SU-DHL-6 (cell line): ENCODE data around the gene RASGRF2.

ENCODE experiments used
- EZH2phosphoT487 ChIP-seq: fragments of 200-600 bp; sonication (generic), shearing (Covaris generic); conservative IDR thresholded peaks from 2 replicates; pipeline ENCODE4 v1.6.1; 2018; ENCODE audit warnings: mild to moderate bottlenecking, antibody characterized with exemption, low read length, moderate library complexity, mixed read lengths
- TF ChIP-seq, protein P1 (sequence below): fragments of 200-600 bp; sonication (generic); IDR thresholded peaks from one replicate; pipeline ENCODE4 v1.5.1; 2017; ENCODE audit warnings: antibody characterized with exemption, mild to moderate bottlenecking, low read length, moderate library complexity; ENCODE audit not compliant: insufficient read depth, poor library complexity, severe bottlenecking

GRCh38 chr5:81066102-81066501, 105.9 kb downstream of the RASGRF2 start:
- TF ChIP-seq, protein P1, sequence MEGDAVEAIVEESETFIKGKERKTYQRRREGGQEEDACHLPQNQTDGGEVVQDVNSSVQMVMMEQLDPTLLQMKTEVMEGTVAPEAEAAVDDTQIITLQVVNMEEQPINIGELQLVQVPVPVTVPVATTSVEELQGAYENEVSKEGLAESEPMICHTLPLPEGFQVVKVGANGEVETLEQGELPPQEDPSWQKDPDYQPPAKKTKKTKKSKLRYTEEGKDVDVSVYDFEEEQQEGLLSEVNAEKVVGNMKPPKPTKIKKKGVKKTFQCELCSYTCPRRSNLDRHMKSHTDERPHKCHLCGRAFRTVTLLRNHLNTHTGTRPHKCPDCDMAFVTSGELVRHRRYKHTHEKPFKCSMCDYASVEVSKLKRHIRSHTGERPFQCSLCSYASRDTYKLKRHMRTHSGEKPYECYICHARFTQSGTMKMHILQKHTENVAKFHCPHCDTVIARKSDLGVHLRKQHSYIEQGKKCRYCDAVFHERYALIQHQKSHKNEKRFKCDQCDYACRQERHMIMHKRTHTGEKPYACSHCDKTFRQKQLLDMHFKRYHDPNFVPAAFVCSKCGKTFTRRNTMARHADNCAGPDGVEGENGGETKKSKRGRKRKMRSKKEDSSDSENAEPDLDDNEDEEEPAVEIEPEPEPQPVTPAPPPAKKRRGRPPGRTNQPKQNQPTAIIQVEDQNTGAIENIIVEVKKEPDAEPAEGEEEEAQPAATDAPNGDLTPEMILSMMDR = no peak
- TF ChIP-seq EZH2phosphoT487 = no peak
